GM23248 (cell line): Measurements from ENCODE around the gene MAP1S. TPM values are rescaled to one million over a fixed set of nuclear protein-coding genes. Genes with fewer than 3 reads are reported as not detected.
A peak's percentile ranks its signal among the peaks of the same experiment; 100 is the strongest.

Source experiments
- DNase-seq: peaks from one replicate; pipeline ENCODE4 v3.0.0-alpha.2; 2015
- H2AFZ ChIP-seq: fragments of 200-600 bp; sonication (generic); 2 replicates; pipeline ENCODE4 v1.6.1; 2016; ENCODE audit warnings: antibody characterized with exemption
- H3F3A ChIP-seq: fragments of 200-600 bp; sonication (generic); 2 replicates; pipeline ENCODE4 v1.6.1; 2016; ENCODE audit warnings: mild to moderate bottlenecking, antibody characterized with exemption, mixed run types; ENCODE audit not compliant: insufficient read depth
- H3K27ac ChIP-seq: fragments of 200-600 bp; sonication (generic); 2 replicates; pipeline ENCODE4 v1.5.1; 2016; ENCODE audit warnings: mild to moderate bottlenecking
- H3K27me3 ChIP-seq: fragments of 200-600 bp; sonication (generic); replicated peaks from 2 replicates; pipeline ENCODE4 v1.6.1; 2016; ENCODE audit warnings: mild to moderate bottlenecking; ENCODE audit not compliant: insufficient read depth
- H3K36me3 ChIP-seq: fragments of 200-600 bp; sonication (generic); 2 replicates; pipeline ENCODE4 v1.6.1; 2016; ENCODE audit warnings: low read depth, mild to moderate bottlenecking
- H3K4me1 ChIP-seq: fragments of 200-600 bp; sonication (generic); 2 replicates; pipeline ENCODE4 v1.6.1; 2016; ENCODE audit warnings: mild to moderate bottlenecking; ENCODE audit not compliant: insufficient read depth
- H3K4me2 ChIP-seq: fragments of 200-600 bp; sonication (generic); one replicate; pipeline ENCODE4 v1.6.1; 2016; ENCODE audit warnings: mild to moderate bottlenecking; ENCODE audit not compliant: unreplicated experiment
- H3K4me3 ChIP-seq: fragments of 200-600 bp; sonication (generic); 2 replicates; pipeline ENCODE4 v1.5.1; 2016; ENCODE audit warnings: mild to moderate bottlenecking
- H3K79me2 ChIP-seq: fragments of 200-600 bp; sonication (generic); 2 replicates; pipeline ENCODE4 v1.6.1; 2016; ENCODE audit warnings: mild to moderate bottlenecking; ENCODE audit not compliant: insufficient read depth
- H3K9ac ChIP-seq: fragments of 200-600 bp; sonication (generic); 2 replicates; pipeline ENCODE4 v1.6.1; 2016; ENCODE audit warnings: mild to moderate bottlenecking
- H3K9me2 ChIP-seq: fragments of 200-600 bp; sonication (generic); 2 replicates; pipeline ENCODE4 v1.6.1; 2016; ENCODE audit warnings: mixed run types, mild to moderate bottlenecking, moderate library complexity; ENCODE audit not compliant: insufficient read depth
- H3K9me3 ChIP-seq: fragments of 200-600 bp; sonication (generic); one replicate; pipeline ENCODE4 v1.6.1; 2017; ENCODE audit warnings: low read depth
- H4K20me1 ChIP-seq: fragments of 200-600 bp; sonication (generic); 2 replicates; pipeline ENCODE4 v1.6.0; 2016; ENCODE audit not compliant: insufficient read depth
- EZH2 ChIP-seq: fragments of 200-600 bp; sonication (generic); IDR thresholded peaks from 2 replicates; pipeline ENCODE4 v1.6.1; 2018; ENCODE audit warnings: antibody characterized with exemption, mild to moderate bottlenecking; ENCODE audit not compliant: insufficient read depth, poor library complexity, severe bottlenecking
- EZH2phosphoT487 ChIP-seq: fragments of 200-600 bp; sonication (generic); IDR thresholded peaks from 2 replicates; pipeline ENCODE4 v1.6.1; 2018; ENCODE audit warnings: antibody characterized with exemption, moderate library complexity, mild to moderate bottlenecking, low read depth; ENCODE audit not compliant: insufficient read depth
- WGBS, 2 experiments: methylation state at CpG; one replicate each; pipeline ENCODE4 v1.1.6; 2015 to 2017; ENCODE audit warnings: low lambda C conversion rate in 2 of 2, low coverage in 1 of 2; ENCODE audit errors: missing lambda C conversion rate in 2 of 2; 5-methylcytosine and 5-hydroxymethylcytosine counted together
- in situ Hi-C: fragments of 300-500 bp; cut with MboI; formaldehyde crosslinking; loops from 2 replicates; pipeline ENCODE4 v1.15.0; 2020
- polyA plus RNA-seq: library from polyadenylated mRNA; unstranded; fragments of >200 nt; fragmentation: Nextera tagmentation; extraction: Ambion mirVana; gene quantifications from 2 replicates; pipeline ENCODE4 v1.2.1, GENCODE V29; 2016
- total RNA-seq: library from RNA; depleted of rRNA; stranded (reverse); fragments of >200 nt; shearing (Covaris generic); gene quantifications from 2 replicates; pipeline ENCODE4 v1.2.3, GENCODE V29; 2014

MAP1S gene
- total and polyA plus RNA-seq, 2 experiments from 2014 or later = 37.1 to 44.8 TPM

DNA sequence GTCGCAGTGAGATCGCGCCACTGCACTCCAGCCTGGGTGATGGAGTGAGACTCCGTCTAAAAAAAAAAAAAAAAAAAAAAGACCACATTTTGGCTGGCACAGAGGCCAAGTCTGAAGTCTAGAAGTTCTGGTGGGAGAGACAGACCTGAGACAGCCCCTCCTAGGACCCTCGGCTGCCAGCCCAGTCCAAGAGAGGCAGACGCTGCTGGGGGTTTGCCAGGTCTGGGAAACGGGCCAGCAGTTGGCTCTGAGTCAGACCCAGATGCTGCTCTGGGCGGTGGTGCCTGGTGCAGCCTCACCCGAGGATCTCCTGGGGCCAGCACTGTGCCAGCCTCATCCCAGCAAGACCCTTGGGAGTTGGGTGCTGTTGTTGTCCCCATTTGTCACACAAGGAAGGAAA, 37.8 kb downstream of the MAP1S start:
- no peaks in the 10 kb centered on the region for H3F3A ChIP-seq
- H3K27me3 ChIP-seq = no peaks in the 10 kb centered on the region
- H3K36me3 ChIP-seq = no peaks in the 10 kb centered on the region
- peak; percentile 63 for DNase-seq
- WGBS, 2 experiments = 1 to 3% methylated on average over 9 of the region's 9 CpGs
- H3K79me2 ChIP-seq = no peaks in the 10 kb centered on the region
- no peak overlapping the region for H3K4me3 ChIP-seq
- H4K20me1 ChIP-seq = no peaks in the 10 kb centered on the region
- no peaks in the 10 kb centered on the region for H3K9me2 ChIP-seq
- H2AFZ ChIP-seq = no peak overlapping the region
- H3K27ac ChIP-seq = no peak overlapping the region
- TF ChIP-seq EZH2phosphoT487 (no peak), EZH2 (no peak)
- H3K9ac ChIP-seq = no peak overlapping the region
- H3K9me3 ChIP-seq = no peaks in the 10 kb centered on the region
- no peaks in the 10 kb centered on the region for H3K4me1 ChIP-seq
- in situ Hi-C loops = no loop called here
- no peak overlapping the region for H3K4me2 ChIP-seq

DNA sequence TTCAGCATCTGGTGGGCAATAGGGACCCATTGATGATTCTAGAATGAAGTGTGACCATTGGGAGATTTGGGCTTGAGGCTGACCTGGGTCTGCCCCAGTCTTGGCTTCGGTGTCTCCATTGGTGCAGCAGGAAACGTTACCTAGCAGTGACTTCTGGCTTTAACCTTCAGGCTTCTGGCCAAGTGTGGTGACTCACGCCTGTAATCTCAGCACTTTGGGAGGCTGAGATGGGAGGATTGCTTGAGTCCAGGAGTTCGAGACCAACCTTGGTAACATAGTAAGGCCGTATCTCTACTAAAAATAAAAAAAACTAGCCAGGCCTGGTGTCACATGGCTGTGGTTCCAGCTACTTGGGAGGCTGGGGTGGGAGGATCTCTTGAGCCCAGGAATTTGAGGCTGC, 39.2 kb downstream of the MAP1S start:
- Histone ChIP-seq H3K4me3 (no peak overlapping the region), H3K9me3 (no peaks in the 10 kb centered on the region), H3K9me2 (no peaks in the 10 kb centered on the region), H3K4me2 (no peak overlapping the region), H3K27me3 (no peaks in the 10 kb centered on the region), H3K36me3 (no peaks in the 10 kb centered on the region), H3F3A (no peaks in the 10 kb centered on the region), H4K20me1 (no peaks in the 10 kb centered on the region), H3K79me2 (no peaks in the 10 kb centered on the region), H3K9ac (no peak overlapping the region), H2AFZ (no peak overlapping the region), H3K4me1 (no peaks in the 10 kb centered on the region), H3K27ac (no peak overlapping the region)
- in situ Hi-C loops = no loop called here
- TF ChIP-seq EZH2 = no peak
- TF ChIP-seq EZH2phosphoT487 = no peak
- WGBS, 2 experiments = 60 to 77% methylated on average over 5 of the region's 5 CpGs
- no peak for DNase-seq

DNA sequence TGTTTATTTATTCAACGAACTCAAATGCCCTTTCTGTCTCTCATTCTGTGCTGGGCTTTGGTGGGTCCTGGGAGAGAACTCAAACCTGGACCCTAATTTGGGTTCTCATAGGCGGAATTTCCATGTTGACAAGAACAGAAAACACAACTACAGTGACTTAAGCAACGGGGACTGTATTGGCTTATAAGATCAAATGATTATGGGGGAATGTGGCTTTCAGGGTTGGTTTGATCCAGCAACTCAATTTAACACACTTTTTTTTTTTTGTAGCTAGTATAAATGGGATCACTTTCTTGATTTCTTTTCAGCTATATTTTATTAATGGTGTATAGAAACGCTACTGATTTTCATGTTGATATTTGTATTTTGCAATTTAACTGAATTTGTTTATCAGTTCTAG, 41.9 kb downstream of the MAP1S start:
- in situ Hi-C loops = no loop called here
- H3F3A ChIP-seq = no peaks in the 10 kb centered on the region
- no peak overlapping the region for H3K27ac ChIP-seq

DNA sequence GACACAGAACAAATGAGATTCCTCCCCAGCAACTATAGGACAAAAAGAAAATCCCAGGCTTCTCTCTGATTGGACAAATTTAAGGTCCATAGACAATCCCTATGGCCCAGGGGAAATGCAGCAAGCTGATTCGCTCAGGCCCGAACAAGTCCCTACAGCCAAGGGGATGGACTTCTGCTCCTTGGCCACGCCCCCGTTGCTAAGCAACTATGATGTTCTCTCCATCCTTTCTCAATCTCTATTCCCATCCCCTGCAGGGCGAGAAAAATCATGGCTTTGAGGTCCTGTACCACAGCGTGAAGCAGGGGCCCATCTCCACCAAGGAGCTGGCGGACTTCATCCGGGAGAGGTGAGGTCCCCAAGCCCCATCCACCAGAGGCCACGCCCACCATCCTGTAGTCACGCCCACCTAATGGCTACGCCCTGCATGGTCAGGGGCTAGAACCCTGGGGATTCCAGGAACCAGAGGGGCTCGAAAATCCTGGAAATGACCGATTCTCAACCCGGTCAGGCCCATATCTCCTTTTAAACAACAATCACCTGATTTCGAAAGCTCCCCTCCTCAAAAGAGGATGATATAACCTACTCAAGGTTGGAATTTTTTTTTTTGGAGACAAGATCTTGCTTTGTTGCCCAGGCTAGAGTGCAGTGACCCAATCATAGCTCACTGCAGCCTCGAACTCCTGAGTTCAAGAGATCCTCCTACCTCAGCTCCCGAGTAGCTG, 43.4 kb downstream of the MAP1S start:
- 53 to 54% methylated on average over 17 of the region's 17 CpGs for WGBS, 2 experiments
- TF ChIP-seq EZH2phosphoT487 = no peak
- TF ChIP-seq EZH2 = no peak
- no peak overlapping the region for H3K9ac ChIP-seq
- peak; percentile 57 for DNase-seq
- no peaks in the 10 kb centered on the region for H3K9me3 ChIP-seq
- no peak overlapping the region for H2AFZ ChIP-seq
- H3K27me3 ChIP-seq = no peaks in the 10 kb centered on the region
- H4K20me1 ChIP-seq = no peaks in the 10 kb centered on the region
- no peaks in the 10 kb centered on the region for H3K9me2 ChIP-seq
- no peaks in the 10 kb centered on the region for H3K4me1 ChIP-seq
- H3K4me3 ChIP-seq = no peak overlapping the region
- no peak overlapping the region for H3K27ac ChIP-seq
- no peak overlapping the region for H3K4me2 ChIP-seq
- in situ Hi-C loops = no loop called here
- no peaks in the 10 kb centered on the region for H3F3A ChIP-seq
- no peaks in the 10 kb centered on the region for H3K79me2 ChIP-seq
- no peaks in the 10 kb centered on the region for H3K36me3 ChIP-seq

More for the DNA sequence above, 41.9 kb downstream of the MAP1S start:
- Histone ChIP-seq H3K4me1 (no peaks in the 10 kb centered on the region), H4K20me1 (no peaks in the 10 kb centered on the region), H3K4me2 (no peak overlapping the region), H3K79me2 (no peaks in the 10 kb centered on the region), H2AFZ (no peak overlapping the region), H3K9me3 (no peaks in the 10 kb centered on the region), H3K36me3 (no peaks in the 10 kb centered on the region), H3K27me3 (no peaks in the 10 kb centered on the region), H3K9me2 (no peaks in the 10 kb centered on the region), H3K4me3 (no peak overlapping the region), H3K9ac (no peak overlapping the region)
- TF ChIP-seq EZH2 (no peak), EZH2phosphoT487 (no peak)
- DNase-seq = no peak
- WGBS, 2 experiments = 58 to 75% methylated on average over 4 of the region's 4 CpGs
